K562 (cell line): ENCODE data around the gene NT5C3B. TPM values are rescaled to one million over a fixed set of nuclear protein-coding genes. Genes with fewer than 3 reads are reported as not detected.

Experiments used
- CBFA2T2 ChIP-seq: fragments of 450-650 bp; conservative IDR thresholded peaks from 2 replicates; pipeline ENCODE4 v1.6.1; 2017; ENCODE audit warnings: mild to moderate bottlenecking
- CREB5 ChIP-seq: fragments of 250-450 bp; sonication (Bioruptor Pico); IDR thresholded peaks from 2 replicates; pipeline ENCODE4 v1.5.0; 2020; ENCODE audit warnings: mild to moderate bottlenecking
- ESRRA ChIP-seq: fragments of 450-650 bp; IDR thresholded peaks from 2 replicates; pipeline ENCODE4 v1.6.1; 2014; ENCODE audit warnings: low read depth, mild to moderate bottlenecking, moderate library complexity, borderline replicate concordance
- FOXM1 ChIP-seq, 2 experiments: fragments of 450-650 bp in 1 of 2; sonication (generic) in 1 of 2; formaldehyde crosslinking in 1 of 2; IDR thresholded peaks; 2 replicates each; pipeline versions ENCODE4 v1.6.1 to v1.9.0; 2017 to 2022; ENCODE audit warnings: low read depth in 2 of 2, mild to moderate bottlenecking in 2 of 2, missing genetic modification reagents in 1 of 2, moderate library complexity in 1 of 2
- GTF2E2 ChIP-seq: fragments of 200-800 bp; sonication (Bioruptor generic); IDR thresholded peaks from 2 replicates; pipeline ENCODE4 v1.6.1; 2016; ENCODE audit warnings: missing genetic modification characterization, missing compliant biosample characterization
- HDAC1 ChIP-seq, 2 experiments: fragments of 450-650 bp; IDR thresholded peaks; 2 replicates each; pipeline ENCODE4 v1.6.1; 2016 to 2017; ENCODE audit warnings: inconsistent platforms in 1 of 2, mild to moderate bottlenecking in 1 of 2, moderate library complexity in 1 of 2
- HMG20B ChIP-seq: fragments of 250-450 bp; sonication (Bioruptor Pico); IDR thresholded peaks from 2 replicates; pipeline ENCODE4 v1.5.0; 2021; ENCODE audit warnings: mild to moderate bottlenecking
- HNRNPLL ChIP-seq: fragments of 200-400 bp; formaldehyde crosslinking; IDR thresholded peaks from 2 replicates; pipeline ENCODE4 v1.6.1; 2017; ENCODE audit warnings: low read length, low read depth, mild to moderate bottlenecking; ENCODE audit not compliant: poor library complexity, severe bottlenecking
- IRF2 ChIP-seq: sonication (generic); formaldehyde crosslinking; IDR thresholded peaks from 2 replicates; pipeline ENCODE4 v1.8.1; 2022; ENCODE audit warnings: mild to moderate bottlenecking, missing genetic modification reagents
- MTA3 ChIP-seq: fragments of 450-650 bp; formaldehyde crosslinking; IDR thresholded peaks from 2 replicates; pipeline ENCODE4 v1.6.1; 2017; ENCODE audit warnings: mild to moderate bottlenecking, borderline replicate concordance
- MXI1 ChIP-seq: IDR thresholded peaks from 2 replicates; pipeline ENCODE4 v1.6.1; 2011; ENCODE audit warnings: low read depth, mild to moderate bottlenecking, improper control_type of control experiment, low read length
- POLR2A ChIP-seq: fragments of 450-650 bp; conservative IDR thresholded peaks from 2 replicates; pipeline ENCODE4 v1.6.1; 2016
- TAF1 ChIP-seq: IDR thresholded peaks from 2 replicates; pipeline ENCODE4 v1.6.1; 2011; ENCODE audit warnings: mild to moderate bottlenecking, low read length, moderate library complexity; ENCODE audit not compliant: insufficient read depth, control insufficient read depth, severe bottlenecking; ENCODE audit errors: extremely low read depth
- YY1 ChIP-seq, 3 experiments: IDR thresholded peaks; 2 replicates each; pipeline ENCODE4 v1.6.1; 2011; ENCODE audit warnings: low read length in 2 of 3, mild to moderate bottlenecking in 2 of 3, moderate library complexity in 2 of 3, borderline replicate concordance in 1 of 3, control low read depth in 1 of 3, low read depth in 1 of 3; ENCODE audit not compliant: insufficient read depth in 3 of 3, insufficient replicate concordance in 2 of 3, control insufficient read depth in 1 of 3, insufficient read length in 1 of 3; ENCODE audit errors: extremely low read depth in 1 of 3
- ZNF12 ChIP-seq: sonication (generic); formaldehyde crosslinking; IDR thresholded peaks from 2 replicates; pipeline ENCODE4 v1.4.0; 2020; ENCODE audit warnings: mild to moderate bottlenecking, missing genetic modification reagents
- ZNF134 ChIP-seq: fragments of 250-450 bp; sonication (Bioruptor Pico); conservative IDR thresholded peaks from 2 replicates; pipeline ENCODE4 v1.4.0; 2020
- polyA plus RNA-seq, 8 experiments: library from polyadenylated mRNA; depleted of rRNA in 4 of 8; stranded (reverse) in 5 of 8; unstranded in 3 of 8; fragments of >200 nt; fragmentation: Nextera tagmentation in 2 of 8; fragmentation: Illumina TruSeq in 1 of 8; extraction: Ambion mirVana in 2 of 8; extraction: Trizol in 1 of 8; gene quantifications; 2 replicates each; pipeline versions ENCODE4 v1.2.1 to v1.2.3, GENCODE V29; 2011 to 2014; ENCODE audit warnings: inconsistent platforms in 1 of 8, missing spikeins in 1 of 8
- total RNA-seq, 7 experiments: library from RNA; depleted of rRNA in 6 of 7; stranded (reverse); fragments of >200 nt in 6 of 7; fragmentation: Illumina TruSeq in 2 of 7; extraction: Trizol in 2 of 7; gene quantifications; 2 replicates each; pipeline versions ENCODE4 v1.2.1 to v1.2.3, GENCODE V29; 2011 to 2021; ENCODE audit warnings: low replicate concordance in 1 of 7
- TF ChIP-seq, protein P1 (sequence below): fragments of 200-800 bp; sonication (Bioruptor generic); IDR thresholded peaks from 2 replicates; pipeline ENCODE4 v1.6.1; 2017; ENCODE audit warnings: missing genetic modification characterization, missing compliant biosample characterization
- TF ChIP-seq, protein P2 (sequence below): sonication (generic); formaldehyde crosslinking; IDR thresholded peaks from 2 replicates; pipeline ENCODE4 v1.8.1; 2023; ENCODE audit warnings: missing genetic modification reagents, mild to moderate bottlenecking, borderline replicate concordance

The NT5C3B gene
- total and polyA plus RNA-seq, 9 of the 15 experiments (the other 6 are each of a cell fraction or from before 2014, with no cell fraction given): 2.0 to 166 (median 85.0) TPM

DNA sequence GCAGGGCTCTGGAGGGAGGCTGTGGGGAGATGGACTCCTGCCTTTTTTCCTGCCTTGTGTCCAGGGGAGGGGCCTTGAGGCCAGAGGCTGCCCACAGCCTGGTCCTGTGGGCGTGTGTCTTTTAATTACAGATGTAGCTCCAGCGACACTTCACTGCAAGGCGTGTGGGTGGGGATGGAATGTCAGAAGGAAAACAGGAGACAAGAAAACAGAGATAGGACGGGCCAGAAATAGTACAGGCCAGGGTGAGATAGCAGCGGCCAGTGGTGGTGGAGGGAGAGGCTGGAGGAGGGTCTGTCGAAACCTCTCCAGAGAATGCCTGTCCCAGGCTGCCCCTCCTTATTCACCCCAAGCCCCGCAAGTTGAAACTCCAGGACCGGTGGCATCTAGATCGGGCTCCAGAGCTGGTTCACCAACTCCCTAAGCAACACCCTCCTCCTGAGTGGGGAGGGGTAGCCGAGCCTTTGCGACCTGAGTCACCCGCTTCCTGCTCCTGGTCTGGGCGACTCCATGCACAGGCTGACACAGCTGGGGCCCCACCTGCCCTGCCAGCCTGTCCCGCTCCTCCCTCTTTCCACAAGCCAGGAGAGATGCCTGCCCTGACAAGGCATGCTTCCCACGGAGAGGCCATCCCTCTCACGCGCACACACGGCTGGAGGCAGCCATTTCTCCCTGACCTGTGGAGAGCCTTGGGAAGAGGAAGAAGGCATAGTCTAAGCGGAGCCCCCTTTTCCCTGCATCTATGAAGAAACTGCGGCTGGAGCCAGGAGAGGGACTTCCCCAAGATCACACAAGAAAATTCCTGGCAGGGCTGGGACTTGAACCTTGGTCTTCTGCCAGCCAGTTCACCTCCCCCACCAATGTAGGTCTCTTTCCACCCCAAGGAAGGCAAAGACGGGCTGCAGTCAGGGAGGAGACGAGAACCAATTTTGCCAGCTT is 42.9 kb downstream of the NT5C3B start (continued):
- TF ChIP-seq, protein P1, sequence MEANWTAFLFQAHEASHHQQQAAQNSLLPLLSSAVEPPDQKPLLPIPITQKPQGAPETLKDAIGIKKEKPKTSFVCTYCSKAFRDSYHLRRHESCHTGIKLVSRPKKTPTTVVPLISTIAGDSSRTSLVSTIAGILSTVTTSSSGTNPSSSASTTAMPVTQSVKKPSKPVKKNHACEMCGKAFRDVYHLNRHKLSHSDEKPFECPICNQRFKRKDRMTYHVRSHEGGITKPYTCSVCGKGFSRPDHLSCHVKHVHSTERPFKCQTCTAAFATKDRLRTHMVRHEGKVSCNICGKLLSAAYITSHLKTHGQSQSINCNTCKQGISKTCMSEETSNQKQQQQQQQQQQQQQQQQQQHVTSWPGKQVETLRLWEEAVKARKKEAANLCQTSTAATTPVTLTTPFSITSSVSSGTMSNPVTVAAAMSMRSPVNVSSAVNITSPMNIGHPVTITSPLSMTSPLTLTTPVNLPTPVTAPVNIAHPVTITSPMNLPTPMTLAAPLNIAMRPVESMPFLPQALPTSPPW (CRISPR knock-in tag): peak; percentile 76
- TF ChIP-seq ZNF134 (CRISPR knock-in tag) (no peak), ESRRA (peak; percentile 13; the same call in 1 of the 2 replicates), GTF2E2 (tag) (peak; percentile 63; the same call in 1 of the 2 replicates), HNRNPLL (no peak), IRF2 (CRISPR knock-in tag) (no peak), HDAC1 (IDR thresholded peaks at IDR 0.05) (peak in 1 of 2 experiments; percentile 62; a peak in 2 of 4 replicates), YY1 (IDR thresholded peaks at IDR 0.05; ENCODE audit: borderline replicate concordance in 1 of 3, control insufficient read depth in 1 of 3, extremely low read depth in 1 of 3, insufficient read depth in 3 of 3, insufficient read length in 1 of 3, insufficient replicate concordance in 2 of 3, low read depth in 1 of 3, low read length in 2 of 3) (peak in 1 of 3 experiments; percentile 61), TAF1 (peak; percentile 34), CREB5 (CRISPR knock-in tag) (no peak), FOXM1 (IDR thresholded peaks at IDR 0.05; ENCODE audit: low read depth) (no peak), FOXM1 (CRISPR knock-in tag; IDR thresholded peaks at IDR 0.05; ENCODE audit: low read depth) (0 out of 2 replicates have a peak, but pooled peaks have one; percentile 53), ZNF12 (CRISPR knock-in tag) (0 out of 2 replicates have a peak, but pooled peaks have one; percentile 27), MXI1 (0 out of 2 replicates have a peak, but pooled peaks have one; percentile 15), CBFA2T2 (peak; percentile 71; the same call in 1 of the 2 replicates), POLR2A (peak; percentile 72), HMG20B (no peak), MTA3 (peak; percentile 85; the same call in 1 of the 2 replicates)
- TF ChIP-seq, protein P2, sequence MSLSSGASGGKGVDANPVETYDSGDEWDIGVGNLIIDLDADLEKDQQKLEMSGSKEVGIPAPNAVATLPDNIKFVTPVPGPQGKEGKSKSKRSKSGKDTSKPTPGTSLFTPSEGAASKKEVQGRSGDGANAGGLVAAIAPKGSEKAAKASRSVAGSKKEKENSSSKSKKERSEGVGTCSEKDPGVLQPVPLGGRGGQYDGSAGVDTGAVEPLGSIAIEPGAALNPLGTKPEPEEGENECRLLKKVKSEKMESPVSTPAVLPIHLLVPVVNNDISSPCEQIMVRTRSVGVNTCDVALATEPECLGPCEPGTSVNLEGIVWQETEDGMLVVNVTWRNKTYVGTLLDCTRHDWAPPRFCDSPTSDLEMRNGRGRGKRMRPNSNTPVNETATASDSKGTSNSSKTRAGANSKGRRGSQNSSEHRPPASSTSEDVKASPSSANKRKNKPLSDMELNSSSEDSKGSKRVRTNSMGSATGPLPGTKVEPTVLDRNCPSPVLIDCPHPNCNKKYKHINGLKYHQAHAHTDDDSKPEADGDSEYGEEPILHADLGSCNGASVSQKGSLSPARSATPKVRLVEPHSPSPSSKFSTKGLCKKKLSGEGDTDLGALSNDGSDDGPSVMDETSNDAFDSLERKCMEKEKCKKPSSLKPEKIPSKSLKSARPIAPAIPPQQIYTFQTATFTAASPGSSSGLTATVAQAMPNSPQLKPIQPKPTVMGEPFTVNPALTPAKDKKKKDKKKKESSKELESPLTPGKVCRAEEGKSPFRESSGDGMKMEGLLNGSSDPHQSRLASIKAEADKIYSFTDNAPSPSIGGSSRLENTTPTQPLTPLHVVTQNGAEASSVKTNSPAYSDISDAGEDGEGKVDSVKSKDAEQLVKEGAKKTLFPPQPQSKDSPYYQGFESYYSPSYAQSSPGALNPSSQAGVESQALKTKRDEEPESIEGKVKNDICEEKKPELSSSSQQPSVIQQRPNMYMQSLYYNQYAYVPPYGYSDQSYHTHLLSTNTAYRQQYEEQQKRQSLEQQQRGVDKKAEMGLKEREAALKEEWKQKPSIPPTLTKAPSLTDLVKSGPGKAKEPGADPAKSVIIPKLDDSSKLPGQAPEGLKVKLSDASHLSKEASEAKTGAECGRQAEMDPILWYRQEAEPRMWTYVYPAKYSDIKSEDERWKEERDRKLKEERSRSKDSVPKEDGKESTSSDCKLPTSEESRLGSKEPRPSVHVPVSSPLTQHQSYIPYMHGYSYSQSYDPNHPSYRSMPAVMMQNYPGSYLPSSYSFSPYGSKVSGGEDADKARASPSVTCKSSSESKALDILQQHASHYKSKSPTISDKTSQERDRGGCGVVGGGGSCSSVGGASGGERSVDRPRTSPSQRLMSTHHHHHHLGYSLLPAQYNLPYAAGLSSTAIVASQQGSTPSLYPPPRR (CRISPR knock-in tag): no peak
